ENCODE measurements around the gene HTR2B.

- TF ChIP-seq, protein P1, sequence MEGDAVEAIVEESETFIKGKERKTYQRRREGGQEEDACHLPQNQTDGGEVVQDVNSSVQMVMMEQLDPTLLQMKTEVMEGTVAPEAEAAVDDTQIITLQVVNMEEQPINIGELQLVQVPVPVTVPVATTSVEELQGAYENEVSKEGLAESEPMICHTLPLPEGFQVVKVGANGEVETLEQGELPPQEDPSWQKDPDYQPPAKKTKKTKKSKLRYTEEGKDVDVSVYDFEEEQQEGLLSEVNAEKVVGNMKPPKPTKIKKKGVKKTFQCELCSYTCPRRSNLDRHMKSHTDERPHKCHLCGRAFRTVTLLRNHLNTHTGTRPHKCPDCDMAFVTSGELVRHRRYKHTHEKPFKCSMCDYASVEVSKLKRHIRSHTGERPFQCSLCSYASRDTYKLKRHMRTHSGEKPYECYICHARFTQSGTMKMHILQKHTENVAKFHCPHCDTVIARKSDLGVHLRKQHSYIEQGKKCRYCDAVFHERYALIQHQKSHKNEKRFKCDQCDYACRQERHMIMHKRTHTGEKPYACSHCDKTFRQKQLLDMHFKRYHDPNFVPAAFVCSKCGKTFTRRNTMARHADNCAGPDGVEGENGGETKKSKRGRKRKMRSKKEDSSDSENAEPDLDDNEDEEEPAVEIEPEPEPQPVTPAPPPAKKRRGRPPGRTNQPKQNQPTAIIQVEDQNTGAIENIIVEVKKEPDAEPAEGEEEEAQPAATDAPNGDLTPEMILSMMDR (IDR thresholded peaks at IDR 0.05): no peak
- TF ChIP-seq POLR2A (IDR thresholded peaks at IDR 0.05): no peak
- TF ChIP-seq POLR2AphosphoS5 (IDR thresholded peaks at IDR 0.05): no peak
Measured at GRCh38 chr2:231117148-231117547, 7.7 kb downstream of the HTR2B start.
